OCI-LY1 (cell line): ENCODE results near the gene PIAS4.

ENCODE experiments used
- H2AFZ ChIP-seq: fragments of 200-600 bp; sonication (generic), shearing (Covaris generic); 2 replicates; pipeline ENCODE4 v1.6.0; 2014; ENCODE audit warnings: antibody characterized with exemption, mild to moderate bottlenecking, low read length
- H3F3A ChIP-seq: fragments of 200-600 bp; sonication (generic), shearing (Covaris generic); 2 replicates; pipeline ENCODE4 v1.6.0; 2014; ENCODE audit warnings: mild to moderate bottlenecking, antibody characterized with exemption, low read length, moderate library complexity; ENCODE audit not compliant: insufficient read depth
- H3K27ac ChIP-seq: fragments of 200-600 bp; sonication (generic); 2 replicates; pipeline ENCODE4 v1.5.1; 2014; ENCODE audit warnings: low read length, mixed run types, mild to moderate bottlenecking, low read depth; ENCODE audit not compliant: poor library complexity, severe bottlenecking
- H3K27me3 ChIP-seq: fragments of 200-600 bp; sonication (generic); 2 replicates; pipeline ENCODE4 v1.6.0; 2014; ENCODE audit warnings: antibody characterized with exemption, mild to moderate bottlenecking, low read length, moderate library complexity; ENCODE audit not compliant: insufficient read depth
- H3K36me3 ChIP-seq: fragments of 200-600 bp; sonication (generic); 2 replicates; pipeline ENCODE4 v1.6.1; 2014; ENCODE audit warnings: mild to moderate bottlenecking, antibody characterized with exemption, low read length, moderate library complexity, mixed read lengths; ENCODE audit not compliant: insufficient read depth
- H3K4me1 ChIP-seq: fragments of 200-600 bp; sonication (generic); 2 replicates; pipeline ENCODE4 v1.5.1; 2014; ENCODE audit warnings: mild to moderate bottlenecking, low read length, moderate library complexity; ENCODE audit not compliant: insufficient read depth, severe bottlenecking
- H3K4me2 ChIP-seq: fragments of 200-600 bp; sonication (generic), shearing (Covaris generic); 2 replicates; pipeline ENCODE4 v1.6.1; 2014; ENCODE audit warnings: low read length
- H3K4me3 ChIP-seq: fragments of 200-600 bp; sonication (generic); 2 replicates; pipeline ENCODE4 v1.5.1; 2014; ENCODE audit warnings: low read length, low read depth, mild to moderate bottlenecking, mixed read lengths; ENCODE audit not compliant: poor library complexity, severe bottlenecking
- H3K79me2 ChIP-seq: fragments of 200-600 bp; shearing (Covaris generic); 2 replicates; pipeline ENCODE4 v1.6.1; 2016; ENCODE audit warnings: mixed run types, low read length, mixed read lengths; ENCODE audit not compliant: insufficient read depth
- H3K9ac ChIP-seq: fragments of 200-600 bp; sonication (generic), shearing (Covaris generic); 2 replicates; pipeline ENCODE4 v1.6.1; 2014; ENCODE audit warnings: mild to moderate bottlenecking, low read length, mixed read lengths
- H3K9me2 ChIP-seq: fragments of 200-600 bp; sonication (generic), shearing (Covaris generic); 2 replicates; pipeline ENCODE4 v1.6.1; 2014; ENCODE audit warnings: low read depth, mild to moderate bottlenecking, low read length, mixed read lengths
- H3K9me3 ChIP-seq: fragments of 200-600 bp; shearing (Covaris generic); 2 replicates; pipeline ENCODE4 v1.6.1; 2014; ENCODE audit warnings: low read length, mixed read lengths
- H4K20me1 ChIP-seq: fragments of 200-600 bp; sonication (generic), shearing (Covaris generic); 2 replicates; pipeline ENCODE4 v1.6.0; 2016; ENCODE audit warnings: mild to moderate bottlenecking, low read length; ENCODE audit not compliant: insufficient read depth
- CTCF ChIP-seq: fragments of 200-600 bp; sonication (generic), shearing (Covaris generic); IDR thresholded peaks from 2 replicates; pipeline ENCODE4 v1.5.1; 2017; ENCODE audit warnings: mild to moderate bottlenecking, antibody characterized with exemption, low read length, moderate library complexity, mixed read lengths
- EZH2 ChIP-seq: fragments of 200-600 bp; sonication (generic), shearing (Covaris generic); IDR thresholded peaks from 2 replicates; pipeline ENCODE4 v1.8.0; 2017; ENCODE audit warnings: borderline replicate concordance, mixed run types, mild to moderate bottlenecking, antibody characterized with exemption, low read length, moderate library complexity, mixed read lengths

The PIAS4 gene

GRCh38 chr19:3979674-3980352, 27.7 kb upstream of the PIAS4 start:
- no peak overlapping the region for H3K4me2 ChIP-seq
- H3K27me3 ChIP-seq, result no peaks in the 10 kb centered on the region
- H3K36me3 ChIP-seq, result peaks cover 99% of the 10 kb centered on the region
- no peaks in the 10 kb centered on the region for H3K9me2 ChIP-seq
- TF ChIP-seq EZH2 (no peak), CTCF (no peak)
- H3K79me2 ChIP-seq, result peaks cover 24% of the 10 kb centered on the region
- H3K9ac ChIP-seq, result no peak overlapping the region
- no peaks in the 10 kb centered on the region for H4K20me1 ChIP-seq
- no peak overlapping the region for H3K27ac ChIP-seq
- H3K4me1 ChIP-seq, result peaks cover 15% of the 10 kb centered on the region
- no peaks in the 10 kb centered on the region for H3K9me3 ChIP-seq
- no peak overlapping the region for H3K4me3 ChIP-seq
- H3F3A ChIP-seq, result peaks cover 9% of the 10 kb centered on the region; the same call in 1 of the 2 replicates
- H2AFZ ChIP-seq, result no peak overlapping the region

GRCh38 chr19:3980353-3981251, 26.9 kb upstream of the PIAS4 start:
- H3K9me2 ChIP-seq, result no peaks in the 10 kb centered on the region
- TF ChIP-seq CTCF, result no peak
- no peak for TF ChIP-seq EZH2
- H3K4me1 ChIP-seq, result peaks cover 17% of the 10 kb centered on the region
- peaks cover 93% of the 10 kb centered on the region for H3K36me3 ChIP-seq
- H2AFZ ChIP-seq, result no peak overlapping the region
- H3K9me3 ChIP-seq, result no peaks in the 10 kb centered on the region
- H4K20me1 ChIP-seq, result no peaks in the 10 kb centered on the region
- peaks cover 4% of the 10 kb centered on the region; the same call in 1 of the 2 replicates for H3F3A ChIP-seq
- H3K27ac ChIP-seq, result no peak overlapping the region
- no peak overlapping the region for H3K9ac ChIP-seq
- no peaks in the 10 kb centered on the region for H3K27me3 ChIP-seq
- peaks cover 28% of the 10 kb centered on the region for H3K79me2 ChIP-seq
- no peak overlapping the region for H3K4me3 ChIP-seq
- no peak overlapping the region for H3K4me2 ChIP-seq

GRCh38 chr19:3981373-3981735, 26.2 kb upstream of the PIAS4 start:
- H3K9ac ChIP-seq, result no peak overlapping the region
- peaks cover 86% of the 10 kb centered on the region for H3K36me3 ChIP-seq

More at GRCh38 chr19:3981373-3981735, 26.2 kb upstream of the PIAS4 start:
- TF ChIP-seq EZH2 (no peak), CTCF (no peak)
- H3K4me3 ChIP-seq, result no peak overlapping the region
- peaks cover 4% of the 10 kb centered on the region; the same call in 1 of the 2 replicates for H3F3A ChIP-seq
- no peak overlapping the region for H2AFZ ChIP-seq
- peaks cover 25% of the 10 kb centered on the region for H3K4me1 ChIP-seq
- H3K9me3 ChIP-seq, result no peaks in the 10 kb centered on the region
- H3K9me2 ChIP-seq, result no peaks in the 10 kb centered on the region
- H4K20me1 ChIP-seq, result no peaks in the 10 kb centered on the region
- H3K27ac ChIP-seq, result no peak overlapping the region
- H3K4me2 ChIP-seq, result no peak overlapping the region
- H3K79me2 ChIP-seq, result peaks cover 28% of the 10 kb centered on the region
- H3K27me3 ChIP-seq, result no peaks in the 10 kb centered on the region
